Neural crest cell (in vitro differentiated cells): ENCODE results near the gene IL12RB1. TPM values are rescaled to one million over a fixed set of nuclear protein-coding genes. Genes with fewer than 3 reads are reported as not detected.
"Not testable (repeated sequence)": the region's sequence is repeated elsewhere in the genome, so short reads cannot be mapped to it uniquely, and the experiment has no call there.

ENCODE experiments used
- DNase-seq: peaks from one replicate; pipeline ENCODE4 v3.0.0; 2021; ENCODE audit warnings: low read depth, mixed read lengths, low spot score
- H3K27ac Mint-ChIP-seq: one replicate; pipeline ENCODE4 v1.8.0; 2021; ENCODE audit warnings: mild to moderate bottlenecking, mixed read lengths; ENCODE audit not compliant: unreplicated experiment
- H3K27me3 Mint-ChIP-seq: 2 replicates; pipeline ENCODE4 v1.8.0; 2021; ENCODE audit warnings: low read depth, mild to moderate bottlenecking, mixed read lengths
- H3K36me3 Mint-ChIP-seq: 2 replicates; pipeline ENCODE4 v1.8.0; 2021; ENCODE audit warnings: low read depth, mild to moderate bottlenecking, mixed read lengths
- H3K4me1 Mint-ChIP-seq: 2 replicates; pipeline ENCODE4 v1.8.0; 2021; ENCODE audit warnings: mixed read lengths
- H3K4me3 Mint-ChIP-seq: one replicate; pipeline ENCODE4 v1.8.0; 2021; ENCODE audit warnings: mild to moderate bottlenecking, mixed read lengths
- H3K9me3 Mint-ChIP-seq: 2 replicates; pipeline ENCODE4 v1.8.0; 2021; ENCODE audit warnings: mixed read lengths
- total RNA-seq: library from RNA; stranded (reverse); gene quantifications from 2 replicates; pipeline ENCODE4 v1.2.1, GENCODE V29; 2021
- TF ChIP-seq, protein P1 (sequence below): fragments of 200-600 bp; sonication (generic); conservative IDR thresholded peaks from 2 replicates; pipeline ENCODE4 v1.5.0; 2021; ENCODE audit warnings: antibody characterized with exemption, mild to moderate bottlenecking

The IL12RB1 gene
- total RNA-seq, 1 donor from 2014 or later: not detected

DNA sequence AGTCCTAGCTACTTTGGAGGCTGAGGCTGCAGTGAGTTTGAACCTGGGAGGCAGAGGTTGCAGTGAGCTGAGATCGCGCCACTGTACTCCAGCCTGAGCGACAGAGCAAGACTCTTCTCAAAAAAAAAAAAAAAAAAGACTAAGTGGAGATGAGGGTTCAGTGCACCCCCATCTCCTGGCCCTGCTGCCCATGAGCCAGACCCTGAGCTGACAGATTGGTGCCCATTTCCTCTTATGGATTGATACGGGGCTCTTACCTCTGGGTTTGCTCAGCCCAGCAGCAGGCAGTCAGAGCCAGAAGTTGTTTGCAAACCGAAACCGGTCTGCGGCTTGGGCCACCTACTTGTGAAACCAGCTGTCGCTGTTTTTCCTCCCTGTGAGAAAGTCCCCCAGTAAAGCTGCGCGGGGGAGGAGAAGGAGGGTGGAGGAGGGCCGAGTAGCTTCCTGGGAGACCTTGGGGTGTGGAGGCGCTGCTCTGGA, 41.9 kb downstream of the IL12RB1 start:
- TF ChIP-seq, protein P1, sequence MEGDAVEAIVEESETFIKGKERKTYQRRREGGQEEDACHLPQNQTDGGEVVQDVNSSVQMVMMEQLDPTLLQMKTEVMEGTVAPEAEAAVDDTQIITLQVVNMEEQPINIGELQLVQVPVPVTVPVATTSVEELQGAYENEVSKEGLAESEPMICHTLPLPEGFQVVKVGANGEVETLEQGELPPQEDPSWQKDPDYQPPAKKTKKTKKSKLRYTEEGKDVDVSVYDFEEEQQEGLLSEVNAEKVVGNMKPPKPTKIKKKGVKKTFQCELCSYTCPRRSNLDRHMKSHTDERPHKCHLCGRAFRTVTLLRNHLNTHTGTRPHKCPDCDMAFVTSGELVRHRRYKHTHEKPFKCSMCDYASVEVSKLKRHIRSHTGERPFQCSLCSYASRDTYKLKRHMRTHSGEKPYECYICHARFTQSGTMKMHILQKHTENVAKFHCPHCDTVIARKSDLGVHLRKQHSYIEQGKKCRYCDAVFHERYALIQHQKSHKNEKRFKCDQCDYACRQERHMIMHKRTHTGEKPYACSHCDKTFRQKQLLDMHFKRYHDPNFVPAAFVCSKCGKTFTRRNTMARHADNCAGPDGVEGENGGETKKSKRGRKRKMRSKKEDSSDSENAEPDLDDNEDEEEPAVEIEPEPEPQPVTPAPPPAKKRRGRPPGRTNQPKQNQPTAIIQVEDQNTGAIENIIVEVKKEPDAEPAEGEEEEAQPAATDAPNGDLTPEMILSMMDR: no peak
- DNase-seq: no peak
- Mint-ChIP-seq H3K4me3 (no peak overlapping the region), H3K4me1 (no peaks in the 10 kb centered on the region), H3K9me3 (peaks cover 3% of the 10 kb centered on the region), H3K27me3 (peaks cover 26% of the 10 kb centered on the region), H3K36me3 (no peaks in the 10 kb centered on the region), H3K27ac (no peak overlapping the region)

DNA sequence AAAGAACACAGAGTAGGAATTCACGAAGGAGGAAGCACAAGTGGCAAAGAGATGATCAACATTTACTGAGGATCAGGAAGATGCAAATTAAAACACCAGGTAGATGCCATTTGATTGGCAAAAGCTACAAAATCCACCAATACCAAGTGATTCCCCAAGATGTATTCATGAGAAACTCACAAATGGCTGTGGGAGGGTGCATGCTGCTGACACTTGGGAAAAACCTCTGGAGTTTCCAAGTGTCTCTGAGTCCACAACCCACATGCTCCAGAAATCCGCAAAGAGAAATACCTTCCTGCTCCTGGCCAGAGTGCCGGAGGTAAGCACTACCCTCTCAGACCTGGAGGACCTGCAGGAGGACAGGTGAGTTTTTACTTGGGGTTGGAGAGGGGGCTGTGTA, 43.1 kb downstream of the IL12RB1 start:
- H3K9me3 Mint-ChIP-seq: peaks cover 3% of the 10 kb centered on the region
- no peak overlapping the region for H3K4me3 Mint-ChIP-seq
- H3K27ac Mint-ChIP-seq: no peak overlapping the region
- no peak for DNase-seq
- TF ChIP-seq, protein P1: no peak
- no peaks in the 10 kb centered on the region for H3K4me1 Mint-ChIP-seq
- peaks cover 25% of the 10 kb centered on the region for H3K27me3 Mint-ChIP-seq
- no peaks in the 10 kb centered on the region for H3K36me3 Mint-ChIP-seq

DNA sequence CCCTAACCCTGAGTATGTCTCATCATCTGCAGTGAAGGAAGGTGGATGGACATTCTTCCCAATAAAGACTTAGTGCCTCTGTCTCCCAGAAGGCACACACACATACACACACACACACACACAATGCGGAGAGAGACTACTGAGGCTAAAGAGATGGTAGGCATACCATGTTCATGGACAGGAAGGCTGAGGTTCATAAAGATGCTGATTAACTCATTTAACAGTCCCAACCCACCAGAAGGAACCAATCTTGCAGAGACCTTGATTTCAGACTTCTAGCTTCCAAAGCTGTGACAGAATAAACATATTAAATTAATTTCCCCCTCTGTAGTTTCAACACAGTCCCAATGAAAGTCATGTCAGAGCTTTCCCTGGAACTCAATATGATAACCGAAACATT, 45.7 kb downstream of the IL12RB1 start:
- TF ChIP-seq, protein P1: no peak
- Mint-ChIP-seq H3K27ac (no peak overlapping the region), H3K9me3 (peaks cover 3% of the 10 kb centered on the region), H3K4me3 (no peak overlapping the region), H3K27me3 (peaks cover 25% of the 10 kb centered on the region), H3K36me3 (no peaks in the 10 kb centered on the region), H3K4me1 (no peaks in the 10 kb centered on the region)
- no peak for DNase-seq

DNA sequence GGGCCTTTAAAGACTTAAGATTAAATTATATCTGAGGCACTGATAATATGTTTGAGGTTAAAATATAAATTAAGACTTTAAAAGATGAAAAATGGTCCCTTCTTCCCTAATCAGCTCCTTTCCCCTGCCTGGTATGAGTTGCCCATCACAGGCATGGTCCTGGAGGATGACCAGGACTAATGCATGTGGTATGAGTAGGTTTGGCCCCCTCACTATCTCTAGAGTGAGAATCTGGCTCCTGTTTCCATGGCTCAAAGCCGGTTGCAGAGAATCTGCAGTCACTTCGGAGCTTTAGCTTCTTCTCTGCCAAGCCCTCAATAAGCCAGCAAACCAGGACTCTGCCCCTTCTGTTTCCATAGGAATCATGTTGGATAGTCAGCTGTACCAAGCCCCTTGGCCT, 54.6 kb downstream of the IL12RB1 start:
- not testable (repeated sequence) for H3K36me3 Mint-ChIP-seq, H3K27ac Mint-ChIP-seq, H3K4me1 Mint-ChIP-seq, DNase-seq, H3K4me3 Mint-ChIP-seq, H3K9me3 Mint-ChIP-seq, H3K27me3 Mint-ChIP-seq

DNA sequence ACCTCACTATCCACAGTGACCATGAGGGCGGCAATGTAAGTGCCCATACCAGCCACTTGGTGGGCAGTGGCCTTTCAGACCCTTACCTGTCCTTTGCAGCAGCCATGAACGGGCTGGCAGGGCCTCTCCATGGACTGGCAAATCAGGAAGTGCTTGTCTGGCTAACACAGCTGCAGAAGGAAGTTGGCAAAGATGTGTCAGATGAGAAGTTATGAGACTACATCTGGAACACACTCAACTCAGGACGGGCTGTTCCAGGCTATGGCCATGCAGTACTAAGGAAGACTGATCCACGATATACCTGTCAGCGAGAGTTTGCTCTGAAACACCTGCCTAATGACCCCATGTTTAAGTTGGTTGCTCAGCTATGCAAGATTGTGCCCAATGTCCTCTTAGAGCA, 55.3 kb downstream of the IL12RB1 start:
- H3K4me3 Mint-ChIP-seq, H3K36me3 Mint-ChIP-seq, H3K9me3 Mint-ChIP-seq: not testable (repeated sequence)

DNA sequence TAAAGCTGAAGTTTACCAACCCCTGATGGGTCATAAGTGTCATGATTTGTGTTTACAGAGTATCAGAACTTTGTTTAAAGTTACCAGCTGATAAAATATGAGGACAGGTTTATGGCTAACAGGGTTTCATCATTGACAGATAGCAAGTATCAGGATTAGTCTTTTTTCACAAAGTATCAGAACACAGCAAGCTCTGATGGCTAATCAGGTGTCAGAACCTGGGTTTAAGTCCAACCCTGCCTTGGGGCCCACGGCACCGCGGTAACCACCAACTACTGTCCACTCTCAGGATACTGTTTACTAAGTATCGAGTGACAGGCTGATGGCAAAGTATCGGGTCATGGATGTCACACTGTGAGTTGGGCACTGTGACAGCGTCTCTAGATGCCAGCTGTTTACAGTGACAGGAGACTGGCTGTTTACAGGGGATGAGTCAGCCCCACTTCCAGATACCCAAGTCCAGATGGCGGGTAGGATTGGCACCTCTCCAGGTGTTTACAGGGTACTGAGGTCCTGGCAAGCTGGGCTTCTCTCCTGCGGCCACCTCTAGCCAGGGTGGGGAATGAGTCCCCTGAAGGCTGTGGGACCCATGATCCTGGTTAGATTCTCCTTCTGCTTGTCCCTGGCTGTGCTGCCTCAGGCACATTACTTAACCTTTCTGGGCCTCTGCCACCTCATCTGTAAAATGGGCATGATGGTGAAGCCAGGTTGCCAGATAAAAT, 57.0 kb downstream of the IL12RB1 start:
- H3K4me3 Mint-ChIP-seq: no peak overlapping the region
- no peaks in the 10 kb centered on the region for H3K4me1 Mint-ChIP-seq
- DNase-seq: no peak
- H3K36me3 Mint-ChIP-seq: no peaks in the 10 kb centered on the region
- TF ChIP-seq, protein P1: no peak
- H3K27ac Mint-ChIP-seq: no peak overlapping the region
- H3K27me3 Mint-ChIP-seq: peaks cover 7% of the 10 kb centered on the region
- no peaks in the 10 kb centered on the region for H3K9me3 Mint-ChIP-seq

More for the DNA sequence above, 55.3 kb downstream of the IL12RB1 start:
- H3K27me3 Mint-ChIP-seq, DNase-seq, H3K27ac Mint-ChIP-seq, H3K4me1 Mint-ChIP-seq: not testable (repeated sequence)
